HEK293 (cell line): ENCODE data around the gene ST6GALNAC6.

Experiments used
- CTCF ChIP-seq: fragments of 450-650 bp; formaldehyde crosslinking; IDR thresholded peaks from 2 replicates; pipeline ENCODE4 v1.5.1; 2016; ENCODE audit warnings: missing biosample characterization, missing genetic modification characterization
- KLF1 ChIP-seq: fragments of 450-650 bp; formaldehyde crosslinking; IDR thresholded peaks from 2 replicates; pipeline ENCODE4 v1.5.1; 2016; ENCODE audit warnings: missing biosample characterization, missing genetic modification characterization
- PRDM4 ChIP-seq: fragments of 450-650 bp; formaldehyde crosslinking; IDR thresholded peaks from 2 replicates; pipeline ENCODE4 v1.5.1; 2017; ENCODE audit warnings: missing biosample characterization, missing genetic modification characterization
- REST ChIP-seq: fragments of 450-650 bp; formaldehyde crosslinking; IDR thresholded peaks from 2 replicates; pipeline ENCODE4 v1.5.1; 2016; ENCODE audit warnings: missing biosample characterization, missing genetic modification characterization
- ZNF114 ChIP-seq: fragments of 450-650 bp; formaldehyde crosslinking; IDR thresholded peaks from 2 replicates; pipeline ENCODE4 v1.5.0; 2017; ENCODE audit warnings: missing biosample characterization, missing genetic modification characterization
- ZNF121 ChIP-seq: fragments of 450-650 bp; formaldehyde crosslinking; IDR thresholded peaks from 2 replicates; pipeline ENCODE4 v1.5.1; 2016; ENCODE audit warnings: missing biosample characterization, missing genetic modification characterization
- ZNF48 ChIP-seq: fragments of 450-650 bp; formaldehyde crosslinking; IDR thresholded peaks from 2 replicates; pipeline ENCODE4 v1.5.1; 2016; ENCODE audit warnings: missing biosample characterization, missing genetic modification characterization
- ZNF639 ChIP-seq: fragments of 450-650 bp; formaldehyde crosslinking; IDR thresholded peaks from 2 replicates; pipeline ENCODE4 v1.5.1; 2016; ENCODE audit warnings: missing biosample characterization, missing genetic modification characterization

- TF ChIP-seq KLF1 = peak; percentile 41; the same call in 1 of the 2 replicates
- no peak for TF ChIP-seq PRDM4
- no peak for TF ChIP-seq ZNF121
- no peak for TF ChIP-seq ZNF639
- no peak for TF ChIP-seq REST (tag by site-specific recombination)
- no peak for TF ChIP-seq ZNF114 (tag by site-specific recombination)
- TF ChIP-seq CTCF (tag by site-specific recombination) = peak; percentile 37; the same call in 1 of the 2 replicates
- TF ChIP-seq ZNF48 (tag by site-specific recombination) = no peak
These were observed 19.0 kb upstream of the ST6GALNAC6 start for GRCh38 chr9:127918183-127919107.
